HEK293T (cell line): ENCODE measurements around the gene CCND1.

Experiments
- CTCF ChIA-PET: fragments of 350-600 bp; formaldehyde crosslinking; extraction: SDS; loops from one replicate; lab custom pipeline; 2021; ENCODE audit warnings: antibody characterized with exemption, inconsistent platforms; lab: Yijun Ruan, JAX
- POLR2A ChIA-PET: fragments of 350-600 bp; formaldehyde crosslinking; extraction: SDS; loops from one replicate; lab custom pipeline; 2020; ENCODE audit warnings: antibody characterized with exemption, inconsistent platforms; lab: Yijun Ruan, JAX
- DNase-seq: peaks from one replicate; pipeline ENCODE4 v3.0.0; 2012; ENCODE audit warnings: mixed read lengths; ENCODE audit errors: extremely low spot score
- ARNT ChIP-seq: fragments of 450-650 bp; IDR thresholded peaks from 2 replicates; pipeline ENCODE4 v1.6.1; 2017; ENCODE audit warnings: mild to moderate bottlenecking
- BHLHE40 ChIP-seq: fragments of 450-650 bp; IDR thresholded peaks from 2 replicates; pipeline ENCODE4 v1.6.1; 2016; ENCODE audit warnings: mild to moderate bottlenecking, moderate library complexity, borderline replicate concordance
- CTBP1 ChIP-seq: fragments of 450-650 bp; IDR thresholded peaks from 2 replicates; pipeline ENCODE4 v1.6.1; 2016; ENCODE audit warnings: borderline replicate concordance
- ELF4 ChIP-seq: fragments of 450-650 bp; IDR thresholded peaks from 2 replicates; pipeline ENCODE4 v1.6.1; 2017; ENCODE audit warnings: antibody characterized with exemption
- FOXA1 ChIP-seq: fragments of 450-650 bp; IDR thresholded peaks from 2 replicates; pipeline ENCODE4 v1.6.1; 2016; ENCODE audit warnings: mild to moderate bottlenecking
- FOXK2 ChIP-seq: fragments of 450-650 bp; IDR thresholded peaks from 2 replicates; pipeline ENCODE4 v1.6.1; 2016; ENCODE audit warnings: mild to moderate bottlenecking
- FOXM1 ChIP-seq: fragments of 450-650 bp; IDR thresholded peaks from 2 replicates; pipeline ENCODE4 v1.6.1; 2017; ENCODE audit warnings: mild to moderate bottlenecking, borderline replicate concordance
- HDGF ChIP-seq: fragments of 450-650 bp; IDR thresholded peaks from 2 replicates; pipeline ENCODE4 v1.6.1; 2017; ENCODE audit warnings: antibody characterized with exemption, borderline replicate concordance
- L3MBTL2 ChIP-seq: fragments of 450-650 bp; conservative IDR thresholded peaks from 2 replicates; pipeline ENCODE4 v1.6.1; 2016; ENCODE audit warnings: mild to moderate bottlenecking
- LEF1 ChIP-seq: fragments of 450-650 bp; IDR thresholded peaks from 2 replicates; pipeline ENCODE4 v1.6.1; 2017; ENCODE audit warnings: mild to moderate bottlenecking, borderline replicate concordance
- NFRKB ChIP-seq: fragments of 450-650 bp; IDR thresholded peaks from 2 replicates; pipeline ENCODE4 v1.6.1; 2016; ENCODE audit warnings: mild to moderate bottlenecking, moderate library complexity
- PKNOX1 ChIP-seq: fragments of 450-650 bp; IDR thresholded peaks from 2 replicates; pipeline ENCODE4 v1.6.1; 2016
- SP1 ChIP-seq: fragments of 450-650 bp; IDR thresholded peaks from 2 replicates; pipeline ENCODE4 v1.6.1; 2017
- SUZ12 ChIP-seq: fragments of 450-650 bp; IDR thresholded peaks from 2 replicates; pipeline ENCODE4 v1.6.1; 2016; ENCODE audit warnings: mild to moderate bottlenecking
- TARDBP ChIP-seq: fragments of 450-650 bp; IDR thresholded peaks from 2 replicates; pipeline ENCODE4 v1.6.1; 2016
- ZNF384 ChIP-seq: fragments of 450-650 bp; IDR thresholded peaks from 2 replicates; pipeline ENCODE4 v1.6.1; 2016

Gene CCND1

DNA sequence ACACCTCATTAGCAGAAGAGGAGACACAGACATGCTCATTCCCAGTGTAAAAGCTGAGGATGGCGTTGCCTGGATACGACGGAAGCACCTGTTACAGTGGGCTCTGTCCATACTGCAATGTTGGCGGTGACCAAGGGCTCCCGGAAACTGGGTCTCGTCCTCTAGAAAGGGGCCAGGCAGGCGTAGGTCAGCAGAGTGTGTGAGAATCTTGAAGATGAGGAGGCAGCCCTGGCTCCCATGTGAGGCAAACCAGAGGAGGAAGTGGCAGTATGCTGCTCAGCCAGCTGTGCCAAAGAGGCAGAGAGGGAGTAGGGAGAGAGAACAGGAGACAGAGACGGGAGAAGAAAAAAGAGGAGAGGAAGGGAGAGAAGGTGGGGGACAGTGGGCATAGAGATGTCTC, 23.9 kb downstream of the CCND1 start:
- DNase-seq: no peak
- TF ChIP-seq ELF4: no peak
- TF ChIP-seq SUZ12: no peak
- no peak for TF ChIP-seq ZNF384
- TF ChIP-seq CTBP1: no peak
- TF ChIP-seq SP1: no peak
- TF ChIP-seq FOXK2: no peak
- TF ChIP-seq HDGF: no peak
- TF ChIP-seq PKNOX1: no peak
- no peak for TF ChIP-seq TARDBP
- no peak for TF ChIP-seq FOXM1
- TF ChIP-seq LEF1: no peak
- TF ChIP-seq ARNT: no peak
- TF ChIP-seq L3MBTL2: no peak
- no peak for TF ChIP-seq BHLHE40
- no peak for TF ChIP-seq NFRKB
- TF ChIP-seq FOXA1: no peak
- POLR2A ChIA-PET: no interaction called here
- CTCF ChIA-PET: no interaction called here

DNA sequence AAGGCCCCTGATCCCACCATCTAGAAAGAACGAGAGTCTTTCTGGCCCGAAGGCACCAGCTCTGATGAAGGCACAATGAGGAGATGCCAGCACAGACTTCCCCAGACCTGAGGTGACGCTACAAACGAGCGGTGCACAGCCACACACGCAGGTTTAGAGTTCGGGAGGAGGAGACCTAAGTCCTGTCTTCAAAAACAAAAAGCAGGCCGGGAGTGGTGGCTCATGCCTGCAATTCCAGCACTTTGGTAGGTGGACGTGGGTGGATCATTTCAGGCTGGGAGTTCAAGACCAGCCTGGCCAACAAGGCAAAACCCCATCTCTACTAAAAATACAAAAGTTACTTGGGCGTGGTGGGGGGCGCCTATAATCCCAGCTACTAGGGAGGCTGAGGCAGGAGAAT, 24.7 kb downstream of the CCND1 start:
- POLR2A ChIA-PET: no interaction called here
- DNase-seq: no peak

DNA sequence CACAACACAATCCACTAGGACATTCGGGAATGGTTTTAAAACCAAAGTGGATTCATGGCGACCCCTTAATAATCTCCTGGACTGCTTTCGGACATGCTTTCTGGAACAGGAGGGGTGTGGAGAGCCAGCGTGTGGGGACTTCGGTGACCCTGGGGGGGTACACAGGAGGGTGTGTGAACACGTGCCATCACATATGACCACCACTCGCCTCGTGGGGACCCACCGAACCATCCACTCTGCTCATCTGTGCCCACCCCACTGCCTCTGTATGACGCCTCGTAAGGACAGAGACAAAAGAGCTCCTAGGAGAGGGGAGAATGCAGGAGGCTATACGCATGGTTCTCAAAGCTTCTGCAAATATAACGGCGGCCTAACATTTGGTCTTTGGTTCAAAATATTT, 25.3 kb downstream of the CCND1 start:
- TF ChIP-seq PKNOX1 (no peak), ELF4 (no peak), SP1 (no peak), ARNT (no peak), HDGF (no peak), FOXK2 (no peak), L3MBTL2 (no peak), LEF1 (no peak), BHLHE40 (no peak), NFRKB (no peak), FOXA1 (no peak), SUZ12 (no peak), CTBP1 (no peak), TARDBP (no peak), ZNF384 (no peak), FOXM1 (no peak)
- no peak for DNase-seq
- ChIA-PET CTCF (no interaction called here), POLR2A (interaction anchor here (1.2 kb wide), 1 partner anchor 9 kb away, joined by 3 read pairs; the partner anchor contains the start of gene LTO1)

More for the DNA sequence above, 24.7 kb downstream of the CCND1 start:
- TF ChIP-seq SUZ12 (no peak), SP1 (no peak), TARDBP (no peak), NFRKB (no peak), ZNF384 (no peak), CTBP1 (no peak), ELF4 (no peak), FOXM1 (no peak), BHLHE40 (no peak), ARNT (no peak), FOXA1 (no peak), FOXK2 (no peak), L3MBTL2 (no peak), PKNOX1 (no peak)
- CTCF ChIA-PET: no interaction called here

DNA sequence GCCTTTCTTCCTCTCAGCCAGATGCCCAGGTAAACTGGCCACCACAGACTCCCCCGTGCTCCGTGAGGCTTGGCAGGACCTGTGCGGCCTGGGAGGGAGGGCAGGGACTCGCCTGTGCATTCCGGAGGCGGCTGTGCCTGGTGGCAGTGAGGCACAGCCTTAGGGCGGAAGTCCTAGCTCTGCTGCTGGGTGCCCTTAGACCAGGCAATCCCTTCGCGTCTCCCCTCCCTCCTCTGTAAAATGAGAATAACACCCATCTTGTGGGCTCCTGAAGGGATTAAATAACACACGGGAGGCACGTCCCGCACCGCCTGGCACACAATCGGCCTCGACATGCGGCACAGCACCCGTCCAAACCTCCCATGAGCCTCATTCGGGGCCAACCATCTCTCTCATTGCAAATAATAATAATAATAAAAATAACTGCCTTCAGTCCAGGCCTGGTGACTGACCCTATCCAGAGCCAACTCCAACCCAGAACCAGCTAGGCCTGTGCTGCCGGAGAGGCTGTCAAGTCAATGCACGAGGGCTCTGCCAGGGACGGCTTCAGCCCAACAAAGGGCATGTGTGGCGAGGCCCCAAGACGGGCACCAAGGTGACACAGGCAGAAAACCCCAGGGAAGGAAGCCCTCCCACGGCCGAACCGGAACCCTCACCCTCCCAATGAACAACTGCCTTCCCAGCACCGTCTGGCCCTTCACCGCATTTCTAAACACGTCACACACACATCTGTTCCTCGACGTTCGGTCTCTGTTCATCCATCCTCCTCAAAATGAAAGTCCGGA, 26.0 kb downstream of the CCND1 start:
- TF ChIP-seq ELF4: no peak
- no peak for TF ChIP-seq LEF1
- no peak for TF ChIP-seq NFRKB
- no peak for TF ChIP-seq BHLHE40
- no peak for TF ChIP-seq FOXA1
- TF ChIP-seq SP1: no peak
- no peak for TF ChIP-seq ZNF384
- TF ChIP-seq PKNOX1: no peak
- no peak for TF ChIP-seq HDGF
- TF ChIP-seq FOXM1: no peak
- TF ChIP-seq TARDBP: no peak
- TF ChIP-seq L3MBTL2: no peak
- TF ChIP-seq ARNT: no peak
- ChIA-PET CTCF (no interaction called here), POLR2A (interaction anchor here (1.2 kb wide), 1 partner anchor 8 kb away, joined by 3 read pairs; the partner anchor contains the start of gene LTO1)
- DNase-seq: no peak
